NB4 (cell line): Measurements from ENCODE around the gene RCAN3.

Experiments
- POLR2A ChIP-seq: IDR thresholded peaks from 2 replicates; pipeline ENCODE4 v1.6.1; 2011; ENCODE audit warnings: mild to moderate bottlenecking; ENCODE audit not compliant: insufficient read length; ENCODE audit errors: extremely low read depth
- TF ChIP-seq, protein P1 (sequence below): IDR thresholded peaks from 2 replicates; pipeline ENCODE4 v1.6.1; 2011; ENCODE audit warnings: low read depth, low read length
- TF ChIP-seq, protein P2 (sequence below): IDR thresholded peaks from one replicate; pipeline ENCODE4 v1.5.1; 2012; ENCODE audit warnings: low read depth, low read length

DNA sequence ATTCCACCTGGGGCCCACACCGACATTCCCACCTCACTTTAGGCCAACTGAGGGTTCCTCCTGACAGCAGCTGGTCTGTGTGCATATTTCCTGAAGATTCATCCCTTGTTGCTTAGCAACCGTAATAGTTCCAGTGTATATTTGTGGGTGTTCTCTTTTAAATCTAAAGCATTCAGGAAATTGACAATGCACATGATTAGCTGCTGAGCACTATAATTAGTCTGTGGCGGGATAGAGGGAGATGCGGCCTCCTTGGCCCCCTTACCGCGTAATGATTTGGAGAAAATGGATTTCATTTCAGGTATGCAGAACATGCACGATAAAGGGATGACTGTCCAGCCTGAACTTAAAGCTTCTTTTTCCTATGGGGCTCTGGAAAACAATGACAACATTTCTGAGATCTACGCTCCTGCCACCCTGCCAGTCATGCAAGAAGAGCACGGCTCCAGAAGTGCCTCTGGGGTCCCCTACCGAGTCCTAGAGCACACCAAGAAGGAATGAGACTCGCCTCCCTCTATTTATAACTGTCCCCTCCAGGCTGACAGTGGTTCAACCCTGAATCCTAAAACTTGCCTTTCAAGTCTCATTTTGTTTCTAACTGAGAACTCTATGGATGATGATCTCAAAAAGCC, 33.8 kb upstream of the RCAN3 start:
- no peak for TF ChIP-seq POLR2A
- TF ChIP-seq, protein P1, sequence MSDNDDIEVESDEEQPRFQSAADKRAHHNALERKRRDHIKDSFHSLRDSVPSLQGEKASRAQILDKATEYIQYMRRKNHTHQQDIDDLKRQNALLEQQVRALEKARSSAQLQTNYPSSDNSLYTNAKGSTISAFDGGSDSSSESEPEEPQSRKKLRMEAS, result no peak
- TF ChIP-seq, protein P2, sequence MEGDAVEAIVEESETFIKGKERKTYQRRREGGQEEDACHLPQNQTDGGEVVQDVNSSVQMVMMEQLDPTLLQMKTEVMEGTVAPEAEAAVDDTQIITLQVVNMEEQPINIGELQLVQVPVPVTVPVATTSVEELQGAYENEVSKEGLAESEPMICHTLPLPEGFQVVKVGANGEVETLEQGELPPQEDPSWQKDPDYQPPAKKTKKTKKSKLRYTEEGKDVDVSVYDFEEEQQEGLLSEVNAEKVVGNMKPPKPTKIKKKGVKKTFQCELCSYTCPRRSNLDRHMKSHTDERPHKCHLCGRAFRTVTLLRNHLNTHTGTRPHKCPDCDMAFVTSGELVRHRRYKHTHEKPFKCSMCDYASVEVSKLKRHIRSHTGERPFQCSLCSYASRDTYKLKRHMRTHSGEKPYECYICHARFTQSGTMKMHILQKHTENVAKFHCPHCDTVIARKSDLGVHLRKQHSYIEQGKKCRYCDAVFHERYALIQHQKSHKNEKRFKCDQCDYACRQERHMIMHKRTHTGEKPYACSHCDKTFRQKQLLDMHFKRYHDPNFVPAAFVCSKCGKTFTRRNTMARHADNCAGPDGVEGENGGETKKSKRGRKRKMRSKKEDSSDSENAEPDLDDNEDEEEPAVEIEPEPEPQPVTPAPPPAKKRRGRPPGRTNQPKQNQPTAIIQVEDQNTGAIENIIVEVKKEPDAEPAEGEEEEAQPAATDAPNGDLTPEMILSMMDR, result no peak
